ENCODE data around the gene CMPK2.

CMPK2 gene

GRCh38 chr2:6841537-6842287 lies 24.0 kb downstream of the CMPK2 start:
- no peak for DNase-seq

DNA sequence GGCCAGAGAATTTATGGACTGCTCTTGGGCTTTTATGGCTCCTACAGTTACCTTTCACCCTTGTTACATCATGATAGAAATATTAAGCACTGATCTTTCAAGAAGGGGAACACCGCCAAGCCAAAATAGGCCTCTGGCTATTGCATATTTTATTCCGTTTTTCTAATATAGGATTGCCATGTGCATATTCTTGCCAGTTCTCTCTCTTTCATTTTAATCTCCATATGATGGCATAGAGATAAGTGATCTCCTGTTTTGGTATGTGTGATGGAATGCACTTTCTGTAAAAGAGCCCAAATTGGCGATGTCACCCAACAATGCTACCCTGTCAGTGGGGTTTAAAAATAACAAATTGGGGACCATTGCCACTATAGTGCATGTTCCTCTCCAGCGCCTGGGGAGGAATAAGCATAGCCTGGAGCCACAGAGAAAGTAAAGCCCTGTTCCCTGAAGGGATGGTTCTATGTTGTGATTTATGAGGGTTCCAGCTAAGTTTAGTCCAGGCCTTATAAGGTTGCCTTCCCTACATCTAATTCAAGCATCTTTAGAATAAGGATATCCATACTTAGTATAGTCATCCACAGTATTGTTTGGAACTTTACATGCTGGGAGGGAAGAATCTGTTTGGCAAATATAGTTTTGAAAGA lies 26.9 kb downstream of the CMPK2 start:
- DNase-seq: no peak

- DNase-seq: no peak
Observed at GRCh38 chr2:6835467-6835866, 30.2 kb downstream of the CMPK2 start.

DNA sequence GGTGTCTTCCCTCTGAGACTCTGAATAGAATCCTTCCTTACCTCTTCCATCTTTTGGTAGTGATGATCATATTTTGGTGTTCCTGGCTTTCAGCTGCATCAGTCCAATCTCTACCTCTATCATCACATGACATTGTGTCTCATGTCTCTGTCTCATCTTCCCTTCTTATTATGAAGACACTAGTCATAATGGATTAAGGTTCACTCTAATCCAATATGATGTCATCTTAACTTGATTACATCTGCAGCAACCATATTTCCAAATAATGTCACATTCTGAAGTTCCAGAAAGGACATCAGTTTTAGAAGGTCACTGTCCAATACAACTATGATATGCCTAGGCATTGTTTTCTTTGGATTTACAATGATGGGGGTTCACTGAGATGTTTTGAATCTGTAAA lies 31.5 kb downstream of the CMPK2 start:
- no peak for DNase-seq

DNA sequence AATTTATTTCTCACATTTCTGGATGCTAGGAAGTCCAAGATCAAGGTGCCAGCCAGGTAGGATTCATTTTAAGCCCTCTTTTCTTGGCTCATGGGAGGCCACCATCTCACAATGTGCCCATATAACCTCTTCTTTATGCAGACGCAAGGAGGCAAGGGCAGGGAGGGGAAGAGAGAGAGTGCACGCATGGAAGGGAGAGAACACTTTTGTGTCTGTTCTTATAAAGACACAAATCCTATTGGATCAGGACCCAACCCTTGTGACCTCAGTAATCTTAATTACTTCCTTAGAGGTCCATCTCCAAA lies 32.5 kb downstream of the CMPK2 start:
- no peak for DNase-seq

DNA sequence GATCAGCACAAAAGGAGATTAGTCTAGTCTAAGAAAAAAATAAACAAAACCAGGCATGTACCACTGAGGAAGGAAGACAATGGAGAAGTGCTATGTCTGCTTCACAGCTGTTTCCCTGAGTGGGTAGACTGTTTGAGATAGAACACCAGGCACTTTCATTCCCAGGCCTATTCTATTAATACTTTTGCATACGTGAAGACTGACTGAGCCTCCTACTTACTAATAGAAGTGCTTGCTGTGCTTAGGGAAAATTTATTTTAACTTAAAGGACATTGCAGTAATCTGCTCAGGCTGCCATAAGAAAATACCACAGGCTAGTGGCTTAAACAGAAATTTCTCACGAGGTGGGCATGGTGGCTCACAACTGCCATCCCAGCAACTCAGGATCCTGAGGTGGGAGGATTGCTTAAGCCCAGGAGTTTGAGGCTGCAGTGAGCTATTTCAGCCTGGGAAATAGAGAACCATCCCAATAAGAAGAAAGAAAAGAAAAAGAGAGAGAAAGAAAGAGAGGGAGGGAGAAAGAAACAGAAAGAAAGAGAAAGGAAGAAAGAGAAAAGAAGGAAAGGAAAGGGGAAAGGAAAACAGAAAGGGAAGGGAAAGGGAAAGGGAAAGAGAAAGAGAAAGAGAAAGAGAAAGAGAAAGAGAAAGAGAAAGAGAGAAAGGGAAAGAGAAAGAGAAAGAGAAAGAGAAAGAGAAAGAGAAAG lies 33.0 kb downstream of the CMPK2 start:
- no peak for DNase-seq

- DNase-seq: no peak
Observed at GRCh38 chr2:6831229-6831628, 34.5 kb downstream of the CMPK2 start.

DNA sequence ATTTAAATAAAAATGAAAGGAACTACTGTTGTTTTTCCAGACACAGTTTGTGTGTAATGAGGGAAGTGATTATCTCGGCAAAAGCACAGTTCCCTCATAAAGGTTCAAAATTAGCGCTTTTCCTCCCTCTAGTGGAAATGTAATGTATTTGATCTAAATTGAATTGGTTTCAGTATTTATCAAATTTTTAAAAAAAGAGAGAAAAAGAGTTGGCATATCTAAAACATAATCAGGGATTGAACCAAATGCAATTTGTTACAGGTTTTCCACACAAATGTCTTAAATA lies 37.5 kb downstream of the CMPK2 start:
- no peak for DNase-seq

GRCh38 chr2:6827566-6828298 lies 38.0 kb downstream of the CMPK2 start:
- no peak for DNase-seq

GRCh38 chr2:6826081-6826913 lies 39.4 kb downstream of the CMPK2 start:
- peak; percentile 70 for DNase-seq

- no peak for DNase-seq
Observed at GRCh38 chr2:6824962-6825361, 40.7 kb downstream of the CMPK2 start.

- no peak for DNase-seq
Observed at GRCh38 chr2:6823111-6823510, 42.6 kb downstream of the CMPK2 start.

DNA sequence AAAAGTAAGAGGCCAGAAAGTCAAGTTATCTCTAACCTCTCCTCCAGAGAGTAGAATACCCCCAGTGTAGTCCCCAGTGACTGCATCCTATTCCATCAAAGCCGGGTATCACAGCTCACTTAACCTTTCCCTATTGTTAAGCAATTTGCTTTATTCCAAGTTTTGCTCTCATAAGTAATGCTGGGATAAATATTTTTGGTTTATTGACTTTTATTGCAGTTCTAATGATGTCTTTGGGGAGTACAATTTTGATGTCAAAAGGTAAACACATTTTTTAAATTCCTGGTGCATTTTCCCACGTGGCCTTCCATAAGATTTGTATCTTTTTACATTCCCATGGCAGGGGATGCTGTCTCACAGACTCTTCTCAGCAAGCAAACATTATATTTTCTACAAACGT lies 43.3 kb downstream of the CMPK2 start:
- no peak for DNase-seq

DNA sequence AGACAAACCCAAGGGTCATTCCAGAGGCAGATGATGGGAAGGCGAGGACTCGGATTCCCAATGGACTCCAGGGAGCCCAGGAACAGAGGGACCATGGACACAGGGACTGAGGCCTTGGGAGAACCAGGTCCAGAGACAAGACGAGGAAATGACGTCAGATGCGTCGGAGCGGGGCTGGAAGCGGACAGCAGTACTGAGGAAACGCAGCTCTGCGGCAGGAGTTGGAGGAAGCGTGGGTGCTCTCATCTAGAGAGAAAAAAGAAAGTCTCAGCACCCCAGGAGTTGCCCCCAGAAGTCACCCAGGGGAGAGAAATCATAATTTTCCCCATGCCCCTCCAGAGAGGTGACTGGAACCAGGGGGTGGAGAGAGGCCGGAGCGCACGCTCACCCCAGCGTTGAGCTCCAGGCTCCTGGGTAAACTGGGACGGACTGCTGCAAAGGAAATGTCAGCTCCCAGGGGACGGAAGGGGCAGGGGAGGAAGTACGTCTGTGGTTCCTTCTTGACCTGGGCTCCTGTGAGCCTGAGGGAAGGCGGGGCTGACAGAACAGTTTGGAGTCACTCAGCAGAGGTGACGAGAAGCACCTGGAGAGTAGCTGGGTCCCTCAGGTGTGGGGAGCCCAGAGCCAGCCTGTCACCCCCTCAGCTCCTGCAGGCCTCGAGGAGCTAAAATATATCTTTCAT lies 44.7 kb downstream of the CMPK2 start:
- no peak for DNase-seq

GRCh38 chr2:6820236-6820635 lies 45.5 kb downstream of the CMPK2 start:
- no peak for DNase-seq

- no peak for DNase-seq
Observed at GRCh38 chr2:6819668-6820067, 46.0 kb downstream of the CMPK2 start.

GRCh38 chr2:6818012-6818411 lies 47.7 kb downstream of the CMPK2 start:
- no peak for DNase-seq

DNA sequence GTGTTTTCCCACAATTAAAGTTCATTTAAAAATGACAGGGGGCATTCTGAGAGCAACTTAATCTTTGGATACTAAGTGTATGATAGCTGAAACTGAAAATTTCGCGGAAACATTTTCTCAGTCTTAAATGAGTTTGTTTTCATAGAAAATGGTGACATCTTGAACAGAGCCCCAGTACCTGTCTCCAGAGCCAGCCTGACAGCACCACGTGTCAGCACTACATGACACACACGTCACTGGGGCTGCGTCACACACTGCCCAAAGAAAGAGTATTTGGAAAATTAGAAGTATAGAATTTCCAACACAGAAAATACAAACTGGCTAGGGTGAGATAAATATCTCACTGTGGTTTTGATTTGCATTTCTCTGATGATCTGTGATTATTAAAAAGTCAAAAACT lies 50.8 kb downstream of the CMPK2 start:
- DNase-seq: no peak

GRCh38 chr2:6814312-6814711 lies 51.4 kb downstream of the CMPK2 start:
- DNase-seq: no peak

- DNase-seq: no peak
Observed at GRCh38 chr2:6813573-6813972, 52.1 kb downstream of the CMPK2 start.

DNA sequence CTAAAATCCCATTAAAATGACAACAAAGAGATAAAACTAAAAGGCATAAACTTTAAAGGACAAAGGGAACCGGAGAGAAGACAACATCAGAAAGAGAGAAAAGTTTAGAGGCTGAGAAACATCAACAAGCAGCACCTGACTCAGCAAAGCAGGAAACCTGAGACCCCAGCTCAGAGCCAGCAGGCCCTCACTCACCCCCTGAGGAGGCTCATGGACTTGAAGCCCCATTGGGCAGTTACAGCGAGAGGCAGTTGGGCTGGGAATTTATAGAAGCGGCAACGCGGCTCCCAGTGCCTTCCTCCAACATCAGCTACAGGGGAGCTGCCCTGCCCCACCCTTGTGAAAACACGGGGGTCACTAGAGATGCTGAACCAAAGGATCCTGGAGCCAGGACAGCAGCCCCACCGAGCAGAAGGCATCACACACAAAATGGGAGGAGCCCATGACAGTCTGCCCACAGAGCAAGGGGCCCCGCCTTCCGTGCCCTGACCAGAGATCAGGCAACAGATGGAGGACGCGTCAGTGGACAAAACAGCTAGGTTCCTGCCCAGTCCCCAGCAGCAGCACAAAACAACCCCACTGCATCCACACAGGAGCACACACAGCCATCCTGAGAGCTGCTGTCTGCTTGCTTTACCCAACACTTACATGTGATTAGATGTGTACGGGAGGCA lies 52.7 kb downstream of the CMPK2 start:
- no peak for DNase-seq

GRCh38 chr2:6810961-6811360 lies 54.7 kb downstream of the CMPK2 start:
- DNase-seq: no peak

Data from CD4-positive, alpha-beta T cell treated with Interleukin-17A for 4 hours (primary cell).